Inflammatory macrophage (primary cell): ENCODE measurements around the gene SNX33.
"Not testable (repeated sequence)": the region's sequence is repeated elsewhere in the genome, so short reads cannot be mapped to it uniquely, and the experiment has no call there.

Experiments used
- DNase-seq, 2 donors: peaks; one replicate each; pipeline ENCODE4 v3.0.0-alpha.2; 2020 to 2022

SNX33 gene

DNA sequence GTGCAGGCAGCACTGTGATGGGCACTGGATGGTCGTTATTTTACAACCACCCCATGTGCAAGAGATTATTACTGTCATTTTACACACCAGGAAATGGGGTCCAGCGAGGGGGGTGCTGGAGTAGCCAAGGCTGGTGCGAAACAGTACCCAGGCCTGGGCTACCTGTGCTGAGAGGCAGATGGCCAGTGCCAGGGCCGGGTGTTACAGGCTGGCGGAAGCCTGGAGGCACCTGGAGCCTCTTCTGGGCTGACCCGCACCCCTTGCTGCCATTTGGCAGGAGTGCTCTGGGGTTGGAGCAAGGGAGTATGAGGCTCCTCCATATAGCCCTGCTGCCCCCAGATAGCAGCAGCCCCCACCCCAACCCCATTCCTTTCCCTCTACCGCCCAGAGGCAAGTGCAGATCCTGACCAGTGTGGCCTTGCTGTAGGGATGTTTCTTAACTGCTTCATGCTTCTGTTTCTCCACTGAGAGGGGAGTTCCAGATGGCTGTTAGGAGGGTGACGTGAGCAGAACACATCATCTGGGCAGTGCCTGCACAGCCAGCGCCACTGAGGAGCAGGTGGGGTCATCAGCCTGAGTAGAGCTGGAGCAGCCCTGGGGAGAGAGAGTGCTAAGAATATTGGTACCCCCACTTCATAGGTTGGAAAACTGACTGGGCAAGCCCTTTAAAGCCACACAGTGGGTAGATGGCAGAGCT lies 15.3 kb downstream of the SNX33 start:
- no peak for DNase-seq

- no peak for DNase-seq
These were observed 16.3 kb downstream of the SNX33 start for GRCh38 chr15:75663931-75664421.

DNA sequence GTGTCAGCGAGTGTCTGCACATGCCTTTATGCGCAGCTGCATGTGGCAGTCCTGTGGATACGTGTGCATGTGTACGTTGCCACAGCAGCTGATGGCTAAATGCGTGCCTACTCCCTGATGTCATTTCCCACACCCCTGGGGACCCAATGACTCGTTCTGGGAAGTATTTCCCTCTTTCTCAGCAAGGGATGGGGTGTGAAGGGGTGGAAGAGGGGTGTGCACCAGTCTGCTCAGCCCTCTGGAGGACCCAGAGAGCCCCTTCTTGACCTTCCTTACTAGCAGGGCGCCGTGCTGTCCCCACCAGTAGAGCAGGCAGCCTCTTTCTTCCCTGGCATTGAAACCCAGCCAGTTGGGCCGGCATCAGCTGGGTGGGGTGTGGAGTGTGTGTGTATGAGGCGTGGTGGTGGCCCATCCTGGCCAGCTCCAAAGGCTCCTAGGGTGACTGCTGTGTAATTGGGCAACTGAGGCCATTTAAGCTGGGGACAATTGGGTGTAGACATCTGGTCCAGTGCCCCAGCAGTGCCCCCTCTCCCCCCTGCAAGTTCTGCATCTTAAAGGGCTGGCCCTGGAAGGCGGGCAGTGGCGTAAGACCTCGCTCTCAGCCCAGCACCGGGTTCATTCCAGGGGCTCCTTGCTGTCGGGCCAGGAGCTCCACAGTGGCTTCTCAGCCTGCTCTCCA lies 19.2 kb downstream of the SNX33 start:
- peak; percentile 55 to 68 for DNase-seq

GRCh38 chr15:75669191-75669878 lies 21.6 kb downstream of the SNX33 start:
- DNase-seq, result no peak

DNA sequence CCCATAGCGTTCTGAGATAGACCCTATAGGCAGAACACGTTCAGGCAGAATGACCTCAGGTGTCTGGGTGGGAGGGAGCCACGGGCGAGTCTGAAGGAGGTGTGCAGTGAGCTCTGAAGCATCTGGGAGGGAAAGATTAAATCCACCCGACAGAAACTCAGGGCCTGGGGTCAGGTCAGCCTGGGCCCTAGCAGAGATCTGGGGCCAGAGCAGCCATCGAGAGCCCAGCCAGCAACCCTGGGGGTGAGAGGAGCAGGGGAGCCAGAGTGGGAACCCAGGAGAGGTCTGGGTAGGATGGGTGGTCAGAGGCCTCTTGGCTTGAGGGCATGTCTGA lies 22.1 kb downstream of the SNX33 start:
- no peak for DNase-seq

- peak in 1 of 2 donors; percentile 19 for DNase-seq
These were observed 24.3 kb downstream of the SNX33 start for GRCh38 chr15:75671730-75672602.

- no peak for DNase-seq
These were observed 25.1 kb downstream of the SNX33 start for GRCh38 chr15:75672646-75673425.

- DNase-seq, result no peak
These were observed 25.9 kb downstream of the SNX33 start for GRCh38 chr15:75673426-75674235.

DNA sequence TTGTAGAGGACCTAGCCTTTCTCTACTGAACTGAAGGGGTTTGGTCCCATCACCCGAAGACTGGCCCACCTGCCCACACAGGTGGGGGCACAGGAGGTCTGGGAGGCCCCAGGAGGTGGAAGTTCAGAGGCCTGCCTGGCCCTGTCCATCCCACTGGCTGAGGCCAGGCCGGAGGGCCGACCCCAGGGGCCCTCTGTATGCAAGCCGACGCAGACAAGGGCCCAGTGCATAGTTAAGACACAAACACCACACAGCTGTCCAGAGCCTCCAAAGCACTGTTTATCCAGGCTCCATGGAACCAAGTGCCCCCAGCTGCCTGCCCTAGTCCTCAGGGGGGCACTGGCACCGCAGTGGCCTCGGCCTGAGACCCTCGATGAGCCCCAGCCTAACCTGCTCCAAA lies 26.7 kb downstream of the SNX33 start:
- no peak for DNase-seq

DNA sequence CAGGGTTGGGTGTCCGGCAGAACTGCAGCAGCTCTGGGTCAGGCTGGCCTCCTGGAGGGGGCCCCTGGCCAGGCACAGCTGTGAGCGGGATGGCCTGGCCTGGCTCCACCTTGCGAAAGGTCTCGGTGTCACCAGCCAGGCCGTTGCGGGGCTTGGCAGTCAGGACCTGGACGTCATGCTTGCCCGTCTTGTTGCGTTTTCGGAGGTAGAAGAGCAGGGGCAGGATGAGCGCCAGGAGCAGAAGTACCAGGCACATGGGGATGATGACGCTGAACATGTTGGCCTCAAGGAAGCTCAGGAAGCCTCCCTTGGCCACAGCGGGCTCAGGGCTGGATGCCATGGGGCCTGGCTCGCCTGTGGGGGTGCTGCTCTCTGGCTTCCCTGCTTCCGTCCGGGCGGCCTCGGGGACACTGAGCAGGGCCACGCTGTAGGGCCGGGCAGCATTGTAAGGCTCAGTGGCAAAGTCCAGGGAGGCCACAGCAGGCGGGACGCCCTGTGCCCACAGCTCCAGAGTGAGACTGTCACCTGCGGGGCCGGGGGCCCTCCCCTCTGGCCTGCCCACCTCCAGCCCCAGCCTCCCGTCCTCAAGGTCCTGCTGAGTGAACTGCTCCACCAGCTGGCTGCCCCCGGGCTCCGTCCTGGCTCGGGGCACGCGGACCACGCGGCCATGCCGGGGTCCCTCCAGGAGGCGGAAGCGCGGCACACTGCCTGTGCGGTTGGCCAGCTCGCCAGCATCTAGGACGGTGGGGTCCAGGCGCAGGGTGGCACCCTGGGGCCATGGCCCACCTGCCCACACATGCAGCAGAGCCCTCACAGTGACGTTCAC lies 28.1 kb downstream of the SNX33 start:
- no peak for DNase-seq

- DNase-seq, result no peak
These were observed 29.2 kb downstream of the SNX33 start for GRCh38 chr15:75676688-75677464.

DNA sequence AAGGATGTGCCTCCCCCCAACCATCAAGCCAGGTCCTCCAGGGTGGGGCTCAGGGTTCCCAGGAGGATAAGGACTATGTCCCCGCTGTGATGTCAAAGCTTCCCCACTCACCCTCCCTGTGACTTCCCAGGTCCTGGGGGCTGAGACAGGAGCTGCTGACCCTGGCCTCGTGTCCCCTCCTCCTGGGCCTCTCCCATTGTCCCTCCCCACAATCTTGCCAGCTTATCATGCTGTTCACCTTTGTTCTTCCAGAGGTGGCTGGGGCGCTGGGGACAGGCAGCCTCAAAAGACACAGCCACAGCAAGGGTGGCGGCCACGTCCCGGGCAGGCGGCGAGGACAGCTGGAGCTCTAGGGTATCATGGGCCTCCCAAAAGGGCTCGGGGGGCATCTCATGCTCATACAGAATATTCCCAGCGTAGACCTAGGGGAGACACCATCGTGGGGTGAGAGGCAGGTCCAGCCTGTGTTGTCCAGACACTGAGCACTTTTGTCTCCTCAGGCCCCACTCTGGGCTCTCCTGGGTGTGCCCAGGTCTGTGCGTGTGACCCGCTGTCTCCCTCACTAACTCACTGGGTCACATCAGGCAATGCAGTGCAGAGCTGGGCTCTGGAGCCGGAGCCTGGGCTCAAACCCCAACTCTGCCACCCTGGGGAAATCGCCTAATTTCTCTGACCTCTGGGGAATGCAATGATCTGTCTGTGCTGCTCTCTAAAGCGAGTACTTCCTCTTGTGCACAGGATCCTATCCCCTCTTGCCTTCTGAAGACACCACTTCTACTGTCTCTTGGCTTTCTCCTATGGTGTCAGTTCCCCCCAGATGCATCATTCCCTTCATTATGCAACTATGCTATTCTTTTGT lies 30.0 kb downstream of the SNX33 start:
- no peak for DNase-seq

DNA sequence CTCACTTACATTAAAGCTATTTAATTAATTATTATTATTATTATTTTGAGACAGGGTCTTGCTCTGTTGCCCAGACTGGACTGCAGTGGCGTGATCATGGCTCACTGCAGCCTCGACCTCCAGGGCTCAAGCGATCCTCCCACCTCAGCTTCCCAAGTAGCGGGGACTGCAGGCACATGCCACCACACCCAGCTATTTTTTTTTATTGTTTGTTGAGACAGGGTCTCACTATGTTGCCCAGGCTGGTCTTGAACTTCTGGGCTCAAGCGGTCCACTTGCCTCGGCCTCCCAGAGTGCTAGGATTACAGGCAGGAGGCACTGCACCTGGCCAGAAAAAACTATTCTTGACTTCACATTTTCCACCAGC lies 30.6 kb downstream of the SNX33 start:
- DNase-seq, result not testable (repeated sequence)

DNA sequence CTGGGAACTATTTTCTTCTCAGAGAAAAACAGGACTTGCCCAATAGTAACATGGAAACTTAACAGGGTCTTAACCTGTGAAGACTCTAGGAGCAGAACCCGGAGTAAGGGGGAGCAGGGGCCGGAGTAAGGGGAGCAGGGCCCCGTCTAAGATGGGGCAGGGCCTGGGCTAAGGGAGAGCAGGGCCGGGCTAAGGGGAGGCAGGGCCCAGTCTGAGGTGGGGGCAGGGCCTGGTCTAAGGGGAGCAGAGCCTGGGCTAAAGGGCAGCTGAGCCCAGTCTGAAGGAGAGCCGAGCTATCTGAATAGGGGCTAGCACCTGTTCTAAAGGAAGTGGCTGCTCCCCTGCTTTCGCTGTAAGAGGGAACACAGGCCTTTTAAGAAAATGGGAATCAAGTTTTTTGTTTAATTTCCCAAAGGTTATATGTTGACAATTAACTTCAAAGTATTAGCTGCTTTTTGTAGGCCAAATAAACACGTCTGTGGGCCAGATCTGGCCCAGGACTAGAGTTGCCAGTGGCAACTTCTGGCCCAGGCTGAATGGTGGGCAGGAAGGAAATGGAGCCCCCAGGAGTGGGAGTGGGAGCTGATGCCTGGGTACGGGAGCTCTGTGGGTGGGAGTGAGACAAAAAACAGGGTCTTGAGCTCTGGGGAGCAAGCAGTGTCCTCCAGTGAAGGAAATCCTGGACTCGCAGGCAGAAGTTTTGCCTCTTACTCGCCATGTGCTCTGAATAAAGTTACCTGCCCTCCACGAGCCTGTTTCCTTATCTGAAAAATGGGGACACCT lies 32.5 kb downstream of the SNX33 start:
- no peak for DNase-seq

DNA sequence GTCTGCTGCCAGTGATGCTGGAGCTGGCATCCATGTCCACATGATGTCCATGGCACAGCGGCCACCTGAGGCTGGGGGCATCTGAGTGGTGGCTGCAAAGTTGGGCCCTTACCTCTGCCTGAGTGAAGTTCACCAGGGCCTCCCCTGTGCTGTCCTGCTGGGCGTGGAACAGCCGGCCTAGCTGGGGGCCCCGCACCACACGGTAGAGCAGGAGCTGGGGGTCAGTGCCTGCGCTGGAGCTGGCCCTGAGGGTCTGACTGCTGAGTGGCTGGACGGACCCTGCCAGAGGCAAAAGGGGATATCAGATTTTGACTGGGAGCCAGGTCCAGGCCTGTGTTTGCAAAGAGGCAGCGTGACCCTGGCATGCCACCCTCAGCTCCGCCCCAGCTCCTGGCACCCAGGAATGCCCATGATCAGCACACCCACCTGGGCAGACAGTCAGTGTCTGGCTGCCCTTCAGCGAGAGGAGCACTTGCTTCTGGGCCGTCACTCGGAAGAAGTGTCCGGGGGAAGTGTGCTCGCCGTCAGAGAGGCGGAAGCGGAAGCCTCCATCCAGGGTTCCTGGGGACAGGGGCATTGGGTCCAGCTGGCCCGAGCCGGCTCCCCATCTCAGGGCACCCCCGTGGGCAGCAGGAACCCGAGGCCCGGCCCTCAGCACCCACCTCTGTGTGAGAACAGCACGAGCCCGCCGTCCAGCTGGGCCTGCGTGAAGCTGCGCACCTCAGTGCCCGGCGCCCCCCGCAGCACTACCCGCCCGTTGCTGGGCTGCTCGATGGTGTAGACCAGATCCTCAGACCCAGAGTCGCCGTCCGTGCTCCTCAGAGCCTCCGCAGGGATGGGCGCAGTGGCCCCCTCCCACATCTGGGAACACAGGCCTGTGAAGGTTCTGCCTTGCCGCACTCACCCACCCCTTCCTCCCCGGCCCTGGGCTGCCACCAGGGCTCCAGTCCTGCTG lies 34.7 kb downstream of the SNX33 start:
- DNase-seq, result no peak

- peak; percentile 59 to 68 for DNase-seq
These were observed 36.1 kb downstream of the SNX33 start for GRCh38 chr15:75683646-75684312.
